Measurements from ENCODE around the gene TMEM86A. TPM values are rescaled to one million over a fixed set of nuclear protein-coding genes. Genes with fewer than 3 reads are reported as not detected.

Gene TMEM86A
- total RNA-seq, 1 donor from 2014 or later = 4.3 TPM

DNA sequence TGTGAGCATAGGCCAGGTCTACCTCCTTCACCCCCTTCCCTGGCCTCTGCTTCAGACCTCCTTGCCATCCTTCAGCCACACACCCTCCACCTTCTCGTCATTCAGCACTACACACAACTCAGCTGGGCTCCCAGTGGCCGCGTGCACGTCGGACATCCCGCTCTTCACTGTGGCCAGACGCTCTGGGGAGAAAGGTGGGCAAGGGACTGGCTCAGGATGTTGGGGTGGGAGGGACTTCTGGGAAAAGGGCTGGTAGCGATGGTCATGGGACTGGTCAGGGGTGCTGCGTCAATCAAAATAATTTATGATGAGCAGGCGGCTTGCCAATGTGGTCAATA, 15.8 kb downstream of the TMEM86A start:
- intact Hi-C loops (cut with DNase I) = no loop called here
- ATAC-seq (ENCODE audit: poor library complexity) (no peak), DNase-seq (no peak)

DNA sequence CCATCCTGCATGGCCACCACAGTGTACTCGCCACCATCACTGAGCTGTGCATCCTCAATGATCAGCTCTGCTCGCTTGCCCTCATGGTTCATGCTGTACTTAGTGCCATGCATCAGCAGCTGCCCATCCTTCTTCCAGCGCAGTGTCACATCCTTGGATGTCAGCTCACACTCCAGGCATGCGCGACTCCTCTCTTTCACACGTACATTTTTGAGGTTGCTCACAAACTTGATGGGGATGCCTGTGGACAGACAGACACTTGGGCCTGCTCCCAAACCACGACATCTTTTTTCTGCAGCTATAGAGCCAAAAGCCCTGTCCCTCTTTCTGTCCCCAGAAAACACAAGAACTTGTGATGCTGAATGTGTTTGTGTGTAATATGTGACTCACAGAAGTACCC, 16.9 kb downstream of the TMEM86A start:
- DNase-seq = no peak
- intact Hi-C loops (cut with DNase I) = no loop called here
- no peak for ATAC-seq (ENCODE audit: poor library complexity)

DNA sequence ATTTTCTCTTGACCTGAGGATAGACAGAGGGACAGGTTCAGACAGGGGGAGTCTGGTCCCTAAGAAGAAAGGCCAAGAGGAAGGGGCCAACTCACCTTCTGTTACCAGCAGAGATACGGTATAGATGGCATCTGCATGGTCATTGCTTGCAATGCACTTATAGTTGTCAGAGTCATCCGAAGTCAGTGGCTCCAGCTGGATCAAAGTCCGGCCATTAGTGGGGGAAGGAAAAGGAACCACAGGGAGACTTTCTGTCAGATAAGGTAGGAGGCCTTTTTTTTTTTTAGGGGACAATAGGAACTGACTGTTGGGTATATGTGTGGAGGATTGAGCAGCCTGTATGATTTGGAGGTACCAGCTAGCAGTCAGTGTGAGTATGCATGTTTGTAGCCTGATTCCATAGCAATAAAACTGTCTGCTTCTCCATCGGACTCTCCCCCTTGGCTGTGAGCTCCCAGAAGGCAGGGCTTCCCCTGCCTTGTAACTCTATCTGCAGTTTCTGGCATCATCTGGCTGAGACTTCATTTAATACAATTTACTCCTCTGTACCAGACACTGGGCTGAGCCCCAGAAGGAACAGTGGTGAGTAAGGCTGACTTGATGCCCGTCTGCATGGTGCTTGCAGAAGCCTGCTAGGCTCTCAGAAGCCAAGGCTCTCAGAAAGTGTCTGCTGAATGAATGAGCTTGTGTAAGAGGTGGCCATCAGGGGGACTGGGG, 21.7 kb downstream of the TMEM86A start:
- intact Hi-C loops (cut with DNase I) = no loop called here
- no peak for ATAC-seq (ENCODE audit: poor library complexity)
- DNase-seq = no peak

DNA sequence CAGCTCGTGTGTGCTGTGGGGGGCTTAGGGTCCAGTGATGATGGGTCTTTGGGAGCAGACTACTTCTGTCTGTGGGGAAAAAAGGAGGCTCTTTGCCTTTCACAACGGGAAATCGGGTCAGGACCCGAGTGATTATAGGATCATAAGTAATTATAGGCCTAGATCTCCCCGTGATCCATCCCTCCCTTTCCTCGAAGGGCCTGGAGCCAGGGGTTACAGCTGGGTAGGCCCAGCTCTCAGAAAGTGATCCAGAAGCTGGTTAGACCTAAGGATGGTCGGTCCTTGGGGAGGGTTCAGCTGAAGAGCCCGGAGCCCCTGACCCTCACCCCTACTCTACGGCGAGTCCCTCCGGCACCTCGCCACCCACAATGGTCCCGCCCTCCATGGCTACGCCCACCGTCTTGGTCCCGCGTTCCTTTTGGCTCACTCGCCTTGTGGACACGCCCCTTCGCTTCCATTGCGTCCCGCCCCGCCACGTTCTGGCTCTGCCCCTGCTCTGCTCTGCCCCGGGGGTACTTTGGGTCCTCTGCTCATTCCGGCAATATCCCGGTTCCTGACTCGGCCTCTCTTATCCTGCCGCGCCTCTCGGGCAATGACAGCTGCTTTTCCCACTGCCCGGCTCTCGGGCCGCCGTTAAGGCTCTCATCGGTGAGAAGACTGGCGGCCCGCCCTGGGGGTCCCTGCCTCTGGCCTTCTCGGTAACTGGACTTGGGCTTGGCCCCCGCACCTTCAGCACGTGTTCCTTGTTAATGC, 22.4 kb downstream of the TMEM86A start:
- DNase-seq = peak; percentile 90
- intact Hi-C loops (cut with DNase I) = no loop called here
- ATAC-seq (ENCODE audit: poor library complexity) = peak; percentile 98

DNA sequence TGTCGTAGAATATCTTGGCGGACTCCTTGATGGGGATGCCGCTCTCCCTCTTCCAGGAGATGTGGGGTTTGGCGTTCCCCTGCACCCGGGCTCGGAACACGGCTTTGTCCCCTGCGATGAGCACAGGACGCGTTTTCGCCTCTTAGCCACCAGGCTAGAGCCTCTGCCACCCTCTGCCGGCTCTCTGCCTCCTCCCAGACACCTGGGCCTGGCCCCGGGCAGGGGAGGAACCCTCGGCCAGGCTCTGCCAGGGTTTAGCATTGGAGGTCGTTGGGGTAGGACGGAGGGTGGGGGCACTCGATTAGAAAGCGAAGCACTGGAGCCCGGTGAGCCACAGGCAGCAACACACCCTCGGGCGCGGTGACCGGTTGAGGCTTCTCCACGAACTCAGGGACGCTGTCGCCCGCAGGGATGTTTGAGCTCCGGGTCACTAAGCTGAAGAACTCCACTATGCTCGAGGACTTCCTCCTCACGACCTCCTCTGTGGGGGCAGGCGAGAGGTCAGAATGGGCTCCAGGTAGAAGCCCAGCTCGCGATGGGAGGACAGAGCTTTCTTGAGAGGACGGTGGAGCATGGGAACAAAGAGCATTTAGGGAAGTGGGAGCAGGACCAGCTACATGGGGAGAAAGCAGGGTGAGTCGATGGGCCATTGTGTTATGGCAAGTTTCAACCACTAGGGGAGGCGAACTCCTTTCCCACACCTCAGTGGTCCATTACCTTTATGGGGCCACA, 23.1 kb downstream of the TMEM86A start:
- ATAC-seq (ENCODE audit: poor library complexity) (peak; percentile 85), DNase-seq (no peak)
- intact Hi-C loops (cut with DNase I) = no loop called here

DNA sequence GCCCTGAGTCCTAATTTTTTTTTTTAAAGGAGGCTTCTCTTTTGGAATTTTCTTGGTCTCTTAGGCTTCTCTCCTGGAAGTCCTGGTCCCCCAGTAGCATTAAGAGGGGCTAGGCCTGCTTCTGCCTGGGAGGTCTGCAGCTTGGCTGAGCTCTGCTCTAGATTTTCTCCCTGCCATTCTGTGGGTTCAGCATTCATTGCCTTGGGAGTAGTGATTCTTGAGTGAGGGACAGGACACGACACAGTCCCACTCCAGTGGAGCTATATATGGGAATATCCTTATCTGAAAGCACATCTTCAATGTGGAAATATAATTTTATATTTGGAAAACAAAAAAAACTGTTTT, 23.7 kb downstream of the TMEM86A start:
- intact Hi-C loops (cut with DNase I) = no loop called here
- ATAC-seq (ENCODE audit: poor library complexity) = no peak
- no peak for DNase-seq

DNA sequence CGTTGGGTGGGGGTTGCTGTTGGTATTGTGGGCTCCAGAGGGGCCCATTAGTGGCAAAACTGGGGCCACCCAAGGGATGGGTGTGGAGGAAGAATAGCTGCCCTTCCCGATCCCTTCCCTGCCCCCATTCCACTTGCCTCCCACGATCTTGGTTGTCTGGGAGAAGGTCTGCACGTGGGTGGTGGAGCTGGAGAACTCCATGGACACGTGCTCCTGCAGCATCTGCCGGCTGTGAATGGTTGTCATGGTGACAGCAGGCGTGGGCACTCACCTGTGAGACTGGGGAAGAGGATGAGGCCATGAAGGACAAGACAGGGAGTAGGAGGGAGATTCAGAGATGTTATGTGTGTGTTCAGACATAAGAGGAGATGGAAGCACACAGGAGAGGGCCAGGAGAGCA, 25.4 kb downstream of the TMEM86A start:
- intact Hi-C loops (cut with DNase I) = no loop called here
- ATAC-seq (ENCODE audit: poor library complexity) (no peak), DNase-seq (no peak)

DNA sequence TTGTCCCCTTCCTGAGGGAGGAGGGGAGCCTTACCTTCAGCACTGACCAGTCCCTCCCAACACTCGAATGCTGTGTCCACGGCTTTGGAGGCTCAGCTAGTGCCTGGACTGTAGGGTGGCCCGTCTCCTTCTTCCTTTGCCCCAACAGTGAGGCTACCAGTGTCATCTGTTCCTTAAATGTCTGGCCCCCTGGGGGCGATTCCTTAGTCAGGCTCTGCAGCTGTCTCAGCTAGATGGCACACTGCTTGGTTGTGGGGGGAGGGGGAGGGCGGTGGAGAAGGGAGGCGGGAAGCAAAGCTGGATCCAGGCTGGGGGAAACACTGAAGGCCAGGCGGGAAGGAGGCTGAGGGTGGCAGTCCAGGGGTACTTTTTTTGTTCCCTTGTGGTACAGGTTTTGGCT, 27.5 kb downstream of the TMEM86A start, which contains the start of gene IGSF22:
Gene IGSF22 (minus strand): TSS at position 149 of the 400 bp plus-strand sequence. CDS start 1,952 bp downstream, outside the sequence.
- DNase-seq (no peak), ATAC-seq (ENCODE audit: poor library complexity) (no peak)
- intact Hi-C loops (cut with DNase I) = no loop called here

DNA sequence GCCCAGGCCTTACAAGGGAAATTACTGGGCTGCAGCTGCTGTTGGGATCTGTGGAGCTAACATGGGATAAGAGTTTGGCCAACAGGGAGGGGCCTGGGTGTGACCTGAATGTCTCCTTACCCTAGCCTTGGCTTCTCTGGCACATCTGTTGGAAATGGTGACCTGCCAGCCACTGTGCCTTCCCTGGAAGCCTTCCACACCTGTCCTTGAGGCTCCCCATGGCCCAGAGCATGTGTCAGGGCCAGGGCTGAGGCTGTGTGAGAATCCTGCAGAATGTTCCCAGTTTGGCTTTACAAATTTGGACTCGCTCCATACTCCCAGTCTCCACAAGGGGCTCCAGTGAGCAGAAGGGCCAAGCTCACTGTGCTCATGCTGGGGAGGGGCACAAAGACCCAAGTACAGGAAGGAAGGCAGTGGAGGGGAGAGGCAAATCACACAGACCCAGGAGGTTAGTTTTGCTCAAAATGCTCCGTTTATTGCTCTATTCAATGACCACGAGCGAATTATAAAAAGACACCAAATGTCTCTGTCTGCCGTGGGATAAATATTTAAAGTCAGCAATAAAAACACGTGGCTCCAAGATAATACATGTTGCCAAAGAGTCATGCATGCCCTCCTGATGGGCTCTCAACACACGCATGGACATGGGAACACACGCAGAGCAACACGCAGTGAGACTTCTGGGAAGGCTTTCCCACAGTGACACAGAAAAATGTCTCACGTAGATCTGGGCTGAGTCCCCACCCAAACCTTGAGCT, 29.1 kb downstream of the TMEM86A start:
- DNase-seq (no peak), ATAC-seq (ENCODE audit: poor library complexity) (peak; percentile 54)
- intact Hi-C loops (cut with DNase I) = no loop called here

DNA sequence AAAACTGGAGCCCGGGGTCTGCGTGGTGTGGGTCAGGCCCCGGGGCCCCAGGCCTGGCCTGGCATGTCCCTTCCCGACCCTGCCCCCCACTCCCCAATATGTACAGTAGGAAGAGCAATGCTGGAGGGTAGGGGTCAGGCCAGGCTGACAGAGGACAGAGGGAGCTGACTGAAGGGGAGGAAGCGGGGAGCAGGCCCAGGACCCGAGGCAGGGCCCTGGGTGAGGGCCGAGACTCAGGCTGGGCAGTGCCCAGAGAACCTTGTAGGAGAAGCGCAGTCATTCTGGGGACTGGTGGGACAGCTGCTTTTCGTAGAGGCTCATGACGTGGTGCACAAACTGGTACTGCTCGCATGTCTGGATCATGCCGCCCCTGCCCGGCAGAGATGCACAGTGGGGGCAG, 30.1 kb downstream of the TMEM86A start:
- ATAC-seq (ENCODE audit: poor library complexity) (no peak), DNase-seq (no peak)
- intact Hi-C loops (cut with DNase I) = no loop called here

DNA sequence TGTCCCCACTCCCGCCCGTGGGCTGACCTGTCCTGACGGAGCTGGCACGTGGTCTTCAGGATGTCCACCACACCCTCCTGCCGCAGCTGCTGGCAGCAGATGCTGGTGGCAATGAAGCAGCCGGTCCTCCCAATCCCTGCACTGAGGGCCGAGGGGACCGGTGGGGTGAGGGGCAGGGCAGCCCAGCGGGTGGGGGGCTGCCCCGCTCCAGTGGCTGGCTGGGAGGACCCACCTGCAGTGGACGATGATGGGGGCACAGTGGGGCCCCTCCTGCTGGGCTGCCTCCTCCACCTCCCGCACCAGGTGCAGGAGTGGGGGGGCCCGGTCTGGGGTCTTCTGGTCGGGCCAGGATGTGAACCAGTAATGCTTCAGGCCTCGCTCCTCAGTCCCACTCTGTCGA, 30.8 kb downstream of the TMEM86A start:
- ATAC-seq (ENCODE audit: poor library complexity) = no peak
- no peak for DNase-seq
- intact Hi-C loops (cut with DNase I) = no loop called here

DNA sequence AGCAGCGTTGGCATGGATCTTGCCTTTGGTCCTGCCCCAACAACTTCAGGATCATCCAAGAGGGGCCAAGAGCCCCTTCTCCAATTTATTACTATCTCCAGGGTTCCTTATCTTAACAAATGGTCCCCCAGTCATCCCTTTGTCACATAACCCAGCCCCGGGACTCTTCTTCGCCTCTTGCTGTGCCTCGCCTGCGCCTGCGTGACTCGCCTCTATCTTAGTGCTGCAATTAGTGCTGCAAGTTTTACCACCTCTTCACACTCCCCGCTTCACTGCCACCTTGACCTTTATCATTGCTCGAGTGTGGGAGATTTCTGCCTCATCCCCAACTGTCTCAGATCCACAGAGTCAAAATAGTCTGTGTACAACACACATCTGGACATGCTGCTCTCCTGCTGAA, 31.4 kb downstream of the TMEM86A start:
- intact Hi-C loops (cut with DNase I) = loop anchor here (10.0 kb wide), 2 partner anchors 195 to 615 kb away; no protein-coding TSS in a partner anchor
- DNase-seq (no peak), ATAC-seq (ENCODE audit: poor library complexity) (no peak)

DNA sequence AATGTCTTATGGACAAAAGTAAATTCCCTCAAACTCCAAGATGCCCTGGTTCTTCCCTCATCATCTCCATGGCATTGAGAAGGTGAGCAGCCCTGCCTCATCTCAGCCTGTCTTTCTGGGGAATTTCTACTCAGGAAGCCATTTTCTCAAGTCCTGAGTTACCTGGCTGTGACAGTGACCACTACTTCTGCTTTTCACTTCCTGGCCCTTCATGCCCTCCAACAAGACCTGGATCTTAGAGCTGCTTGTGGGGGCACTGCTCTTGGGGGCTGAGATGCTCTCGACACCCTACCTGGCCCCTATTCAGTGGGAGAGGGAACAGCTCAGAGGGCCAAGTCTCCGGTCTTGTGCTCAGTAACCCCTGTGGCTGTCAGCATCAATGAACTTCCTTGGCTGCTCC, 32.9 kb downstream of the TMEM86A start:
- intact Hi-C loops (cut with DNase I) = loop anchor here (10.0 kb wide), 2 partner anchors 197 to 617 kb away; no protein-coding TSS in a partner anchor
- ATAC-seq (ENCODE audit: poor library complexity) (no peak), DNase-seq (no peak)

DNA sequence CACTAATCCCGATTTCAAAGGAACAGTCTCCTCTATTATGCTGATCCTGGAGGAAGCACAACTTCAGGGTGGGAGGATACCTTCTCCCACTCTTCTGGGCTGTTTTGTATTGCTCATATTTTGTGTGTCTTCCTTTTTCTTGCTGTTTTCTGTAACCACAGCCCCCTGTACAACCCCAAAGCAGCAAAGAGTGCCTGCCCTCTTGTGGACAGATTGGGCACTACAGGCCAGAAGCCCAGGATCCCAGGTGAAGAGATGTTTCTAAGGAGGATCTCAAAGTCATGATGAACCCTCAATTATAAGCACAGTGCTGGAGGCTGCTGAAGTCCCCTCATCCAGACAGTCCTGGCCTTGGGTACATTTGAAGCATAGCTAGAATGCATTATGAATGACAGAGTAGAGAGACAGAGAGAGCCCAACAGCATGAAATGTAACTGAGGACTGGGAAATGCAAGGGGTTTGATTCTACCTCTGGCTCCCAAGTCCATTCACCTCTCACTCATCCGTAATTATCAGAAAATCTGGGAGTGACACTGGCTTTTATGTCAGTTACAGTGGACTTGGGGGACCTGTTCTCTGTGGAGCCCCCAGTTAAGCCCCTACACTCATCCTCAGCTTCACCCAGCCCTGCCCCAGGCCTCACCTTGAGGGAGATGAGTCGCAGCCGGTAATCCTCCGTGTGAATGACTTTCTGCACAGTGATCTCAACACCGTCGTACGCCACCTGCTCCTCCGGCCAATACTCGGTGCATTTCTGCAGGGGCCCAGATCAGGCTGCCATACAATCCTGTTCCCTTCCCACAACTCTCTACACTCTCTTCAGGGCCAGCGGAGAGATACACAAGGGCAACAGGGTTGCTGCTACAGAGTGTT, 33.6 kb downstream of the TMEM86A start:
- intact Hi-C loops (cut with DNase I) = loop anchor here (10.0 kb wide), 2 partner anchors 197 to 617 kb away; no protein-coding TSS in a partner anchor
- DNase-seq (peak; percentile 62), ATAC-seq (ENCODE audit: poor library complexity) (peak; percentile 60)

DNA sequence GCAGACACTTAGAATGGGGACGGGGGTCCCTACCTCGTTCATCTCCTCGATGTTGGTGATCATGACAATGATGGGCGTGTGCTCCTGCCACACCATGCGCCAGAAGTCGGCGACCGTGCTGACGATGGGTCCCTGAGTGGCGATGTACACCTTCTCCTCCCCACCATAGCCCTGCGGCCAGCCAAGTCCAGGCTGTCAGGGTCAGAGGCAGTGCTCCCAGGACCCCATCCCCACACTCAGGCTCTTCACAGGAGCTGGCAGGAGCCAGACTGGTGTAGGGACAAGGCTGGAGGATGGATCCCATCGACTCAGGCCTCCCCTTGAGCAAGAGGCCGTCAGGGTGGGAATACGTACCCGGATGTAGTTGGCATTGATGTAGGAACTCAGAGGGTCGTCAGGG, 34.6 kb downstream of the TMEM86A start:
- intact Hi-C loops (cut with DNase I) = loop anchor here (10.0 kb wide), 2 partner anchors 198 to 618 kb away; no protein-coding TSS in a partner anchor
- ATAC-seq (ENCODE audit: poor library complexity) (no peak), DNase-seq (no peak)

DNA sequence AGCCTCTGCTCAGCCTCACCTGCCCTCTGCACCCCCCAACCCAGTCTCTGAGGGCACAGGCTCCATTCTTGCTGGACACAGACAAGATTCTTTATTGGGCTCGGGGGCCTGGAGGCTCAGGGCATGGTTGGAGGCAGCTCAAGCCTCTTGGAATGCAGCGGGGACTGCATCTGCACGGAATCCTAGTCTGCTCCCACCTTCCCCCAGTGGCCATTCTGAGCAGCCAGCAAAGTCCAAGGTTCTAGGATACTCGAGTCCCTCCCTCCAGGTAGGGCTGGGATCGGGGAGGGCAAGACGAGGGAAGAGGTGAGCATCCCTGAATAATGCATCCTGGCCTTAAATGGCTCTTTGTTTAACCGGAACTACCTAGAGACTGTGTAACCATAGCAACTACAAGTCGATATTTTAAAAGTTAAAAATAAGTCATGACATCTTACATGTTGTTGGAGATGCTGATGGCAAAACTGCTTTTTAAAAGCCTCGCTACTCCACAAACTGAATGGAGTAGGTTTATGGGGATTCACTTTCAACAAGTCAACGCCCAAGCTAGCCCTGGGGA, 38.1 kb downstream of the TMEM86A start:
- intact Hi-C loops (cut with DNase I) = loop anchor here (10.0 kb wide), 2 partner anchors 202 to 622 kb away; no protein-coding TSS in a partner anchor
- no peak for DNase-seq
- no peak for ATAC-seq (ENCODE audit: poor library complexity)

DNA sequence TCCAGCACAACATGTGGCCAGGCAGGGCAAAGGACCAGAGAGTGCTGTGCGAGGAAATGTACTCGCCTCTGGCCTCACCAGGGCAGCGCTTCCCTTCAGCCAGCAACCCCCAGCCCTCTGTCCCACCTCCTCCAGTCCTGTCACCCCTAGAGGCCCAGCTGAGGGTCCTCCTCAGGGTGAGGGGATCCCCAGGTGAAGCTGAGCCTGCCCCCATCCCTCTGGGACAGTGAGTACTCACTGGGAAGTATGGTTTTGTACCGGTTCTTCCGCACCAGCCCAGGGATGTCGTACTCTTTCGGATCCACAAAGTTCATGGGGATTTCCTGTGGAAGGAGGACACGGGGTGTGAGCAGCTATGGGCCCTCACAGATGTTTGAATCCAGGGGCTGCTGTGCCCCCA, 39.1 kb downstream of the TMEM86A start:
- ATAC-seq (ENCODE audit: poor library complexity) (no peak), DNase-seq (no peak)
- intact Hi-C loops (cut with DNase I) = loop anchor here (10.0 kb wide), 2 partner anchors 203 to 623 kb away; no protein-coding TSS in a partner anchor

Data from Right ventricle myocardium superior (tissue), 1 donor.